ENCODE results near the gene MAST2.
A peak's percentile ranks its signal among the peaks of the same experiment; 100 is the strongest.
"Not testable (repeated sequence)": the region's sequence is repeated elsewhere in the genome, so short reads cannot be mapped to it uniquely, and the experiment has no call there.

The MAST2 gene

DNA sequence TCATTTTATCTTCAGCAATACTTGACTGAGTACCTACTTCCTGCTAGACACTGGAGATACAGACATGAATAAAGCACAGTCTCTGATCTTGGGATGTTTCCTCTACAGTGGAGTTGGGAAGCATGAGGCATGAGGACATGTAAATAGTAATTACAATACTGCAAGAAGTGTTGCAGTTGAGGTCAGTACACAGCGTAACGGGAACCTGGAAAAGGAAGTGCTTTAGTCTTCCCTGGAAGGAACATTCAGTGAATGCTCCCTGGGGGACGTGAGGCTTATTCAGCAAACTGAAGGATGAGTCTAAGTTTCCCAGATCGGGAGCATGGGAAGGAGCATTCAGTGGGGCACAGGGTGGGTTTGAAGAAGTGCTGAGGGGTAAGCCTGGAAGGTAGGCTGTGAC, 216.6 kb downstream of the MAST2 start:
- no peak for DNase-seq (ENCODE audit: low read depth in 3 of 3)

GRCh38 chr1:46021046-46021996, 217.9 kb downstream of the MAST2 start:
- DNase-seq (ENCODE audit: low read depth in 3 of 3), result no peak

- no peak for DNase-seq (ENCODE audit: low read depth in 3 of 3)
These were observed 223.1 kb downstream of the MAST2 start for GRCh38 chr1:46026531-46026930.

- no peak for DNase-seq (ENCODE audit: low read depth in 3 of 3)
These were observed 224.6 kb downstream of the MAST2 start for GRCh38 chr1:46027788-46028573.

DNA sequence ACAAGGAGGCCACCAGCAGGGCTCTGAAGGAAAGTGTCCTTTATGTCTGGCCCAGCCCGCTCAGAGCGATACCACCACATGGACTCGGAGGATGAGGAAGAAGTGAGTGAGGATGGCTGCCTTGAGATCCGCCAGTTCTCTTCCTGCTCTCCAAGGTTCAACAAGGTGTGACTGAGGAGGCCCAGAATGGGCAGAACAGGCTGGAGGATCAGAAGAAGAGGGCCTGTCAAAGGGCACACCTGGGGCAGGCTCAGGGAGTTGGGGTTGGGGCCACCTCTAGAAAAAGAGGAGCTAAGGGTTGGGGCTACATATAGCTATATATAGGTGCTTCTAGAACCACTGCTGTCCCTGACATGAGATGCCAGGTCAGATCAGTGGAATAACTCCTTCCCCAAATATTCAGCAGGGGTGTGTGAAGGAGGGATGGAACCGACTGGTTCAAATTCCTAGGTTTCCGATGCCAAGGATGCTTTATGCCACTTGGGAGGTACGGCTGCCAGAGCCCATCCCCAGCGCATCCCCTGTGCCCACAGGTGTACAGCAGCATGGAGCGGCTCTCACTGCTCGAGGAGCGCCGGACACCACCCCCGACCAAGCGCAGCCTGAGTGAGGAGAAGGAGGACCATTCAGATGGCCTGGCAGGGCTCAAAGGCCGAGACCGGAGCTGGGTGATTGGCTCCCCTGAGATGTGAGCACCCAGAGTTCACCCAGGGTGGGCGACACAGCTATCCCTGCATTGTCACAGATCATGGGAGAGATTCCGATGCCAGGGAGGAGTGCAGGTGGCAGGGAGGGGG, 226.9 kb downstream of the MAST2 start:
- no peak for DNase-seq (ENCODE audit: low read depth in 3 of 3)

- no peak for DNase-seq (ENCODE audit: low read depth in 3 of 3)
These were observed 227.7 kb downstream of the MAST2 start for GRCh38 chr1:46030876-46031660.

DNA sequence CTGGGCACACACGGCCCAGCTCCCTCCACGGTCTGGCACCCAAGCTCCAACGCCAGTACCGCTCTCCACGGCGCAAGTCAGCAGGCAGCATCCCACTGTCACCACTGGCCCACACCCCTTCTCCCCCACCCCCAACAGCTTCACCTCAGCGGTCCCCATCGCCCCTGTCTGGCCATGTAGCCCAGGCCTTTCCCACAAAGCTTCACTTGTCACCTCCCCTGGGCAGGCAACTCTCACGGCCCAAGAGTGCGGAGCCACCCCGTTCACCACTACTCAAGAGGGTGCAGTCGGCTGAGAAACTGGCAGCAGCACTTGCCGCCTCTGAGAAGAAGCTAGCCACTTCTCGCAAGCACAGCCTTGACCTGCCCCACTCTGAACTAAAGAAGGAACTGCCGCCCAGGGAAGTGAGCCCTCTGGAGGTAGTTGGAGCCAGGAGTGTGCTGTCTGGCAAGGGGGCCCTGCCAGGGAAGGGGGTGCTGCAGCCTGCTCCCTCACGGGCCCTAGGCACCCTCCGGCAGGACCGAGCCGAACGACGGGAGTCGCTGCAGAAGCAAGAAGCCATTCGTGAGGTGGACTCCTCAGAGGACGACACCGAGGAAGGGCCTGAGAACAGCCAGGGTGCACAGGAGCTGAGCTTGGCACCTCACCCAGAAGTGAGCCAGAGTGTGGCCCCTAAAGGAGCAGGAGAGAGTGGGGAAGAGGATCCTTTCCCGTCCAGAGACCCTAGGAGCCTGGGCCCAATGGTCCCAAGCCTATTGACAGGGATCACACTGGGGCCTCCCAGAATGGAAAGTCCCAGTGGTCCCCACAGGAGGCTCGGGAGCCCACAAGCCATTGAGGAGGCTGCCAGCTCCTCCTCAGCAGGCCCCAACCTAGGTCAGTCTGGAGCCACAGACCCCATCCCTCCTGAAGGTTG, 231.4 kb downstream of the MAST2 start:
- no peak for DNase-seq (ENCODE audit: low read depth in 3 of 3)

DNA sequence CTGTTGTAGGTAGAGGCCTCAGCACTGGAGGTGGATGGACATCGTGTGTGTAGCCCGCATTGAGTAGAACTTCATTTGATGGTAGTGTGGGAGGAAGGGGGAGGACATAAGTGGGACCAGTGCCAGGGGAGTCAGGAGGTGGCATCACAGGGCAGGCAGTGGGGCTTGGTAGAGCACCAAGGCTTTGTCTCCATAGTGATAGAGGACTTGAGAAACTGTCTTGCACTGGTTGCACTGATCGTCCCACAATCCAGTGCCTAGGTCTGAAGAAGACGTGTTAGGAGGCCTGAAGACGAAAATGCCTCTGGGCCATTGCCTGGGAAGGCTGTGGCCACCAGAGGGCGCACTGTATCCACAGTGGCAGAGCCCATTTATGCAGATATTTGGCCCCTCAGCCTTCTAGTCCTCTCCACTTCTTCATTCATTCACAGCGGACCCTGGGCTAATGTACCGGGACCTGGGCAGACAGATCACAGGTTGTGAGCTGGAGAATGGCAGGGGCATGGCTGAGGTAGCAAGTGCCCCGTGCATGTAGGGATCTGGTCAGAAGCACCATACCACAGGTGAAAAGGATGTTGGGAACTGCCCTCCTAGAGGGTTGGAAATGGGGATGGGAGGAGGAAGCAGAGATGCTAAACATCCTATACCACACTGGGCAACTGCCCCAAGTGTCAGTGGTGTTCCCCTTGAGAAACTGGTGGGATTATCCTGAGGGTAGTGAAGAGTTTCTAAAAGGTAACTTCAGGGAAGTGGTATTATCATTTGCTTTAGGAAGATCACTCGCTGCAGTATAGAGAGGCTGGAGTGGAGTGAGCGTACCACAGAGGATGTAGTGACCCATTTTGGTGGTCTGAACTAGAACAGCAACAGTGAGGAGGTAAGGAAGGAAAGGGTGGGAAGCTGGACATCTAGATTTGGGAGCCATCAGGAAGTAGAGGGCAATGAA, 233.8 kb downstream of the MAST2 start:
- peak; percentile 69 to 82 (median 73) for DNase-seq (ENCODE audit: low read depth in 3 of 3)

- no peak for DNase-seq (ENCODE audit: low read depth in 3 of 3)
These were observed 236.2 kb downstream of the MAST2 start for GRCh38 chr1:46039571-46040052.

- no peak for DNase-seq (ENCODE audit: low read depth in 3 of 3)
These were observed 238.1 kb downstream of the MAST2 start for GRCh38 chr1:46041551-46041950.

DNA sequence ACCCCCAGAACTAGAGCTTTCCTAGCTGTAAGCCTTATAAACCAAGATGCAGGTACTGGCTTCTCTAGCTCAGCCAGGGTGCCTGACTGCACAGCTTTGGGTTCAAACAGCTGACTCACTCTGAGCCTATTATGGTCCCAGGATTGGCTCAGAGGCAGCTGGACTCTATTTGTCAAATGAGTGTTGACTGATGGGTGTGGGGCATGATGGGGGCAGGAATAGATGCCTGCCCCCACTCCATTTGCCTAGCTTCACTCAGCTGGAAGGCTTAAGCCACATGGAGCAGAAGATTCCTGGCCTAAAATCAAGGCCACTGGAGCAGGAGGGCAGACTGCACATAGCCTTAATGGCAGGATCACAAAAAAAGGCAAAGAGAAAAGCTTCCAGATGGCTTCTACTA, 238.6 kb downstream of the MAST2 start:
- no peak for DNase-seq (ENCODE audit: low read depth in 3 of 3)

- no peak for DNase-seq (ENCODE audit: low read depth in 3 of 3)
These were observed 240.1 kb downstream of the MAST2 start for GRCh38 chr1:46043458-46044017.

DNA sequence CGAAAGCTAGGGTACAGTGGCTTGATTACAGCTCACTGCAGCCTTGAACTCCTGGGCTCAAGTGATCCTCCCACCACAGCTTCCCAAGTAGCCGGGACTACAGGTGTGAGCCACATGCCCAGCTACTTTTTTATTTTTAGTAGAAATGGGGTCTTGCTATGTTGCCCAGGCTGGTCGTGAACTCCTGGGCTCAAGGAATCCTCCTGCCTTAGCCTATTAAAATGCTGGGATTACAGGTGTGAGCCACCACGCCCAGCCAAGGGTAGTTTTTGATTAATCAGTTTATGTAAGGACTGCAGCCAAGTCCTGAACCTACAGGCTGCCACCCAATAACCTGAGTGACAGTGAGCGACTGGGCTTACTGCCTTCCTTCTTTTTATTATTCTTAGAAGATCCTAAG, 240.7 kb downstream of the MAST2 start:
- DNase-seq (ENCODE audit: low read depth in 3 of 3), result no peak

- DNase-seq (ENCODE audit: low read depth in 3 of 3), result no peak
These were observed 250.3 kb downstream of the MAST2 start for GRCh38 chr1:46053734-46054133.

GRCh38 chr1:46056325-46056724, 252.9 kb downstream of the MAST2 start:
- no peak for DNase-seq (ENCODE audit: low read depth in 3 of 3)

DNA sequence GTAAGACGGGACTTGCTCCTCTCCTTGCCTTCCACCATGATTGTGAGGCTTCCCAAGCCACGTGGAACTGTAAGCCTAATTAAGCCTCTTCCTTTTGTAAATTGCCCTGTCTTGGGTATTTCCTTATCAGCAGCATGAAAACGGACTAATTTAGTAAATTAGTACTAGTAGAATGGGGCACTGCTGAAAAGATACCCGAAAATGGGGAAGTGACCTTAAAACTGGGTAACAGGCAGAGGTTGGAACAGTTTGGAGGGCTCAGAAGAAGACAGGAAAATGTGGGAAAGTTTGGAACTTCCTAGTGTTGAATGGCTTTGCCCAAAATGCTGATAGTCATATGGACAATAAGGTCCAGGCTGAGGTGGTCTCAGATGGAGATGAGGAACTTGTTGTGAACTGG, 253.8 kb downstream of the MAST2 start:
- DNase-seq (ENCODE audit: low read depth in 3 of 3), result not testable (repeated sequence)

DNA sequence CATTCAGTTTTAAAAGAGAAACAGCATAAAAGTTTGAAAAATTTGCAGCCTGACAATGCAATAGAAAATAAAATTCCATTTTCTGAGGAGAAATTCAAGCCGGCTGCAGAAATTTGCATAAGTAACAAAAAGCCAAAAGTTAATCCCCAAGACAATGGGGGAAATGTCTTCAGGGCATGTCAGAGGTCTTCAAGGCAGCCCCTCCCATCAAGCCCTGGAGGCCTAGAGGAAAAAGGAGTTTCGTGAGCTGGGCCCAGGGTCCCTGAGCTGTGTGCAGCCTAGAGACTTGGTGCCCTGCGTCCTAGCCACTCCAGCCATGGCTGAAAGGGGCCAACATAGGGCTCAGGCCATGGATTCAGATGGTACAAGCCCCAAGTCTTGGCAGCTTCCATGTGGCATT, 254.4 kb downstream of the MAST2 start:
- DNase-seq (ENCODE audit: low read depth in 3 of 3), result no peak

- DNase-seq (ENCODE audit: low read depth in 3 of 3), result no peak
These were observed 255.5 kb downstream of the MAST2 start for GRCh38 chr1:46058936-46059335.
